Testis (tissue), 2 donors: ENCODE measurements around the gene HOOK2.

ENCODE experiments used
- POLR2A ChIP-seq: fragments of 450-650 bp; IDR thresholded peaks from one replicate; pipeline ENCODE4 v1.6.1; 2017; ENCODE audit warnings: antibody characterized with exemption, mild to moderate bottlenecking, moderate library complexity
- TF ChIP-seq, protein P1 (sequence below), 3 experiments: fragments of 450-650 bp in 2 of 3; fragments of 200-600 bp in 1 of 3; sonication (generic) in 1 of 3; IDR thresholded peaks; one replicate each; pipeline ENCODE4 v1.5.1; 2016 to 2019; ENCODE audit warnings: antibody characterized with exemption in 3 of 3, mild to moderate bottlenecking in 2 of 3, moderate library complexity in 1 of 3

DNA sequence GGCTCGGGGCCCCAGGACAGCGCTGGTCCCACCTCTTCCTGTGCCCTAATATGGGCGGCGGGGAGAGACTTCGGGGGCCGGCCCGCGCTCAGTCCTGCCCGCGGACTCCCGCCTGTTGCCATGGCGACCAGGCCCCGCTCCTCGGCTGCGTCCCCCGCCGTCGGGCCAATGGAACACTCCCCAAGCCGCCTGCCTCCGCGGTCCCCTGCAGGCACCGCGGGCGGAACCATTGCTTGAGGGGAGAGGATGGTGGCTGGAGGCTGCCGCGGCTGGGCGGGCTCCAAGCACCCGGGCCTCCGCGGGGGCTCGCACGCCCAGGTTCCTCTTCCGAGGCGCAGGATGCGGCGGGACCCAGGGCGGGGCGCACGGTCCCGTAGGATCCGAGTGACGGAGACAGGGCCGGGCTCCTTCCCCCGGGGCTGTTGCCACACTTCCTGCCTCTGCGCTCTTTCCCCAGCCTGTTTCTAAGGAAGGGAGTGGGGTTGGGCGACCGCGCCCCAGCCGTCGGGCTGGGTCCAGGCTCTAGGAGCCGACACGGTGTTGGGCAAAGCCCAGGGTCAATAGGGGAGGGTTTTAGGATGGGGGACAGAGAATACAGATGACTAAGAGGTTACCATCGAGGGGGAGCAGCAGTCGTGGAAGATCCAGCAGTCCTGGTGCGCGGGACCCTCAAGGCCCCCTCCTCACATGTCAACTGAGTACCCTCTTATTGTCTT lies 14.7 kb upstream of the HOOK2 start:
- TF ChIP-seq POLR2A = peak; percentile 36
- TF ChIP-seq, protein P1, sequence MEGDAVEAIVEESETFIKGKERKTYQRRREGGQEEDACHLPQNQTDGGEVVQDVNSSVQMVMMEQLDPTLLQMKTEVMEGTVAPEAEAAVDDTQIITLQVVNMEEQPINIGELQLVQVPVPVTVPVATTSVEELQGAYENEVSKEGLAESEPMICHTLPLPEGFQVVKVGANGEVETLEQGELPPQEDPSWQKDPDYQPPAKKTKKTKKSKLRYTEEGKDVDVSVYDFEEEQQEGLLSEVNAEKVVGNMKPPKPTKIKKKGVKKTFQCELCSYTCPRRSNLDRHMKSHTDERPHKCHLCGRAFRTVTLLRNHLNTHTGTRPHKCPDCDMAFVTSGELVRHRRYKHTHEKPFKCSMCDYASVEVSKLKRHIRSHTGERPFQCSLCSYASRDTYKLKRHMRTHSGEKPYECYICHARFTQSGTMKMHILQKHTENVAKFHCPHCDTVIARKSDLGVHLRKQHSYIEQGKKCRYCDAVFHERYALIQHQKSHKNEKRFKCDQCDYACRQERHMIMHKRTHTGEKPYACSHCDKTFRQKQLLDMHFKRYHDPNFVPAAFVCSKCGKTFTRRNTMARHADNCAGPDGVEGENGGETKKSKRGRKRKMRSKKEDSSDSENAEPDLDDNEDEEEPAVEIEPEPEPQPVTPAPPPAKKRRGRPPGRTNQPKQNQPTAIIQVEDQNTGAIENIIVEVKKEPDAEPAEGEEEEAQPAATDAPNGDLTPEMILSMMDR (IDR thresholded peaks at IDR 0.05) = no peak
